HepG2 (cell line): ENCODE data around the gene CEL. TPM values are rescaled to one million over a fixed set of nuclear protein-coding genes. Genes with fewer than 3 reads are reported as not detected.

Experiments
- ERF ChIP-seq: IDR thresholded peaks from 2 replicates; pipeline ENCODE4 v1.6.1; 2018; ENCODE audit warnings: missing biosample characterization, missing genetic modification reagents
- FOXK1 ChIP-seq: sonication (generic); formaldehyde crosslinking; IDR thresholded peaks from 2 replicates; pipeline ENCODE4 v1.4.0; 2020; ENCODE audit warnings: low read depth, missing genetic modification reagents, borderline replicate concordance
- GABPA ChIP-seq, 2 experiments: IDR thresholded peaks; 2 replicates each; pipeline ENCODE4 v1.6.1; 2011 to 2016; ENCODE audit warnings: low read depth in 2 of 2, low read length in 1 of 2, missing biosample characterization in 1 of 2, missing genetic modification characterization in 1 of 2
- HNRNPL ChIP-seq: fragments of 200-400 bp; formaldehyde crosslinking; IDR thresholded peaks from 2 replicates; pipeline ENCODE4 v1.6.1; 2017; ENCODE audit warnings: mild to moderate bottlenecking, low read depth, low read length
- MTA1 ChIP-seq: sonication (generic); formaldehyde crosslinking; IDR thresholded peaks from 2 replicates; pipeline ENCODE4 v1.4.0; 2020; ENCODE audit warnings: missing genetic modification reagents, mild to moderate bottlenecking, borderline replicate concordance
- SKIL ChIP-seq: sonication (generic); formaldehyde crosslinking; IDR thresholded peaks from 2 replicates; pipeline ENCODE4 v1.8.0; 2022; ENCODE audit warnings: missing genetic modification reagents, mild to moderate bottlenecking, moderate library complexity, borderline replicate concordance
- SP1 ChIP-seq, 2 experiments: fragments of 450-650 bp in 1 of 2; sonication (generic) in 1 of 2; formaldehyde crosslinking in 1 of 2; IDR thresholded peaks; 2 replicates each; pipeline versions ENCODE4 v1.4.0 to v1.6.1; 2016 to 2020; ENCODE audit warnings: missing genetic modification reagents in 1 of 2
- TEAD2 ChIP-seq: sonication (generic); formaldehyde crosslinking; IDR thresholded peaks from 2 replicates; pipeline ENCODE4 v1.9.0; 2021; ENCODE audit warnings: missing genetic modification reagents
- TEAD3 ChIP-seq: optimal IDR thresholded peaks from 2 replicates; pipeline ENCODE3; 2016; ENCODE audit warnings: borderline replicate concordance
- ZBTB4 ChIP-seq: sonication (generic); formaldehyde crosslinking; IDR thresholded peaks from 2 replicates; pipeline ENCODE4 v1.4.0; 2020; ENCODE audit warnings: missing genetic modification reagents, mild to moderate bottlenecking, borderline replicate concordance
- ZFX ChIP-seq: sonication (generic); formaldehyde crosslinking; IDR thresholded peaks from 2 replicates; pipeline ENCODE4 v1.4.0; 2020; ENCODE audit warnings: mild to moderate bottlenecking, low read depth, missing genetic modification reagents, moderate library complexity
- ZNF546 ChIP-seq: sonication (generic); formaldehyde crosslinking; conservative IDR thresholded peaks from 2 replicates; pipeline ENCODE4 v1.8.1; 2023; ENCODE audit warnings: mild to moderate bottlenecking, missing genetic modification reagents
- ZNF687 ChIP-seq: sonication (generic); formaldehyde crosslinking; IDR thresholded peaks from 2 replicates; pipeline ENCODE4 v1.5.1; 2020; ENCODE audit warnings: mild to moderate bottlenecking, missing genetic modification reagents, moderate library complexity
- ZNF709 ChIP-seq: sonication (generic); formaldehyde crosslinking; IDR thresholded peaks from 2 replicates; pipeline ENCODE4 v1.5.0; 2020; ENCODE audit warnings: mild to moderate bottlenecking, missing genetic modification reagents
- ZNF782 ChIP-seq: sonication (generic); formaldehyde crosslinking; IDR thresholded peaks from 2 replicates; pipeline ENCODE4 v1.4.0; 2020; ENCODE audit warnings: missing genetic modification reagents, mild to moderate bottlenecking, borderline replicate concordance
- polyA plus RNA-seq, 8 experiments: library from polyadenylated mRNA; depleted of rRNA in 3 of 8; stranded (reverse) in 7 of 8; unstranded in 1 of 8; fragments of >200 nt; fragmentation: Illumina TruSeq in 4 of 8; extraction: Trizol in 4 of 8; gene quantifications; 2 replicates each; pipeline versions ENCODE4 v1.2.1 to v1.2.3, GENCODE V29; 2011 to 2016; ENCODE audit warnings: low read depth in 4 of 8, missing spikeins in 1 of 8, mixed read lengths in 1 of 8; ENCODE audit not compliant: insufficient read depth in 1 of 8
- total RNA-seq, 5 experiments: library from RNA; depleted of rRNA; stranded (reverse); fragments of >200 nt; fragmentation: Illumina TruSeq; extraction: Trizol; gene quantifications; 2 replicates each; pipeline ENCODE4 v1.2.3, GENCODE V29; 2016; ENCODE audit warnings: low read depth in 1 of 5

CEL gene
- total and polyA plus RNA-seq, 2 of the 13 experiments (the other 11 are each of a cell fraction or from before 2014, with no cell fraction given) = 0.63 to 1.5 TPM

GRCh38 chr9:133103183-133103986, 41.6 kb downstream of the CEL start (continued):
- TF ChIP-seq ZNF687 (CRISPR knock-in tag) (peak; percentile 45), ZBTB4 (CRISPR knock-in tag) (no peak), HNRNPL (peak; percentile 89), ERF (CRISPR knock-in tag) (peak; percentile 27; the same call in 1 of the 2 replicates), SP1 (IDR thresholded peaks at IDR 0.05) (no peak), SP1 (CRISPR knock-in tag; IDR thresholded peaks at IDR 0.05) (no peak), ZFX (CRISPR knock-in tag) (peak; percentile 28; the same call in 1 of the 2 replicates), ZNF782 (CRISPR knock-in tag) (0 out of 2 replicates have a peak, but pooled peaks have one; percentile 32), FOXK1 (CRISPR knock-in tag) (no peak), TEAD3 (peak; percentile 29), ZNF709 (no peak), SKIL (CRISPR knock-in tag) (no peak), MTA1 (CRISPR knock-in tag) (peak; percentile 30; the same call in 1 of the 2 replicates), GABPA (IDR thresholded peaks at IDR 0.05; ENCODE audit: low read depth, low read length) (no peak), GABPA (CRISPR knock-in tag; IDR thresholded peaks at IDR 0.05; ENCODE audit: low read depth) (no peak), ZNF546 (CRISPR knock-in tag) (no peak), TEAD2 (CRISPR knock-in tag) (no peak)
